AG10803 (cell line): ENCODE results near the gene TMEM245.

Experiments
- DNase-seq: peaks from one replicate; pipeline ENCODE4 v3.0.0; 2010; ENCODE audit warnings: low read depth
- H3K4me3 ChIP-seq: 2 replicates; pipeline ENCODE4 v1.5.1; 2011; ENCODE audit warnings: mild to moderate bottlenecking, low read length, control low read depth
- TF ChIP-seq, protein P1 (sequence below): conservative IDR thresholded peaks from 2 replicates; pipeline ENCODE4 v1.5.1; 2011; ENCODE audit warnings: mild to moderate bottlenecking, low read length, control low read depth, inconsistent platforms

The TMEM245 gene

DNA sequence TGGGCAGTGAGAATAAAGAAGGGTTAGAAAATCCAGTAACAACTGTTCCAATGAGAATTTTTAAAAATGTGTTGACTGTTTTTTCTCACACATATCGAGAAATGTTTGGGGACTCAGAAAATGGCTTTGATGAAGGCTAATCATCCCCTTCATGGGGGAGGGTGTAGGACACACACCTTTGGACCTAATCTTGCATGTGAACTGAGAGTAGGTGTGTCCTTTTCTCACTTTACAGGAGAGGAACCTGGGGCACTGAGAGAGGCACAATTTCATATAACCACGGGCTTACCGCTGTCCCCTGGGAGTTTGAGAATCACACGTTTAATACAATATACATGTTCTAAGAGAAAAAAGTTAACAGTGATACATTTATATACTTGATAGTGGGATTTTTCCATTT lies 30.0 kb upstream of the TMEM245 start:
- no peak overlapping the region for H3K4me3 ChIP-seq
- TF ChIP-seq, protein P1, sequence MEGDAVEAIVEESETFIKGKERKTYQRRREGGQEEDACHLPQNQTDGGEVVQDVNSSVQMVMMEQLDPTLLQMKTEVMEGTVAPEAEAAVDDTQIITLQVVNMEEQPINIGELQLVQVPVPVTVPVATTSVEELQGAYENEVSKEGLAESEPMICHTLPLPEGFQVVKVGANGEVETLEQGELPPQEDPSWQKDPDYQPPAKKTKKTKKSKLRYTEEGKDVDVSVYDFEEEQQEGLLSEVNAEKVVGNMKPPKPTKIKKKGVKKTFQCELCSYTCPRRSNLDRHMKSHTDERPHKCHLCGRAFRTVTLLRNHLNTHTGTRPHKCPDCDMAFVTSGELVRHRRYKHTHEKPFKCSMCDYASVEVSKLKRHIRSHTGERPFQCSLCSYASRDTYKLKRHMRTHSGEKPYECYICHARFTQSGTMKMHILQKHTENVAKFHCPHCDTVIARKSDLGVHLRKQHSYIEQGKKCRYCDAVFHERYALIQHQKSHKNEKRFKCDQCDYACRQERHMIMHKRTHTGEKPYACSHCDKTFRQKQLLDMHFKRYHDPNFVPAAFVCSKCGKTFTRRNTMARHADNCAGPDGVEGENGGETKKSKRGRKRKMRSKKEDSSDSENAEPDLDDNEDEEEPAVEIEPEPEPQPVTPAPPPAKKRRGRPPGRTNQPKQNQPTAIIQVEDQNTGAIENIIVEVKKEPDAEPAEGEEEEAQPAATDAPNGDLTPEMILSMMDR, result no peak
- no peak for DNase-seq

DNA sequence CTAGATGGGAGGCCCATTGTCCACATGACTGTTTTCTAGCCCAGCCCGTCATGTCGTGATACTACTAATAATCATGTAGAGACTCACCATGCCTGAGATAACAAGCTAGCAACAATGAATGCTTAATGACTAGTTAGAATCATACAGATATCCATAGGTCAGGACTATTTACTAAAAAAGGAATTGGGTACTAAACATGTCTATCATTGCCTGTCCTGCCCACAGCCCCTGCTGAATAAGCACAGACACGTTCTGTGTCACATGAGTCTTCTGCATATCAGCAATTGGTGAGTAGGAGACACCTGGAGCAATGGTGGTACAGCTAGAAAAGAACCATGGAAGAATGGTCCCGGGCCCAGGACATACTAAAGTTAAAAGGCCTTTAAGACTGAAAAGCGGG lies 29.3 kb upstream of the TMEM245 start:
- no peak for DNase-seq
- TF ChIP-seq, protein P1, result no peak
- H3K4me3 ChIP-seq, result no peak overlapping the region

DNA sequence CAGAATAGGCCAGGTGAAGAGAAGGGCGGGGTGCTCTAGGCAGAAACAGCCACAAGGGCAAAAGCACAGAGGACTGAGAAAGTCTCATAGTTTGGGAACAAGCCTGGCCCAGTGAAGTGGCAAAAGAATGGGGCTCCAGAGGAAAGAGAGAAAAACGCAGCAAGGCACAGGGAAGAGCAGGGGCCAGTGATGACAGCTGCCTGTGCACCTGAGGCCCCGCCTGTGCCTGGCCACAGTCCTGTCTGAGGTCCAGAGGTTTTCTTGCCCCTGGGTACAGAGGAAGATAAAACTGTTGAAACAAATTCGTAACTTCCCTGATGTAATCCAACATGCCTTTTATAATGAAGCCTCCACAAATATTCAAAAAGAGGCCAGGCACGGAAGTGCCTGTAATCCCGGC lies 25.3 kb upstream of the TMEM245 start:
- no peak overlapping the region for H3K4me3 ChIP-seq
- no peak for DNase-seq
- TF ChIP-seq, protein P1, result no peak

DNA sequence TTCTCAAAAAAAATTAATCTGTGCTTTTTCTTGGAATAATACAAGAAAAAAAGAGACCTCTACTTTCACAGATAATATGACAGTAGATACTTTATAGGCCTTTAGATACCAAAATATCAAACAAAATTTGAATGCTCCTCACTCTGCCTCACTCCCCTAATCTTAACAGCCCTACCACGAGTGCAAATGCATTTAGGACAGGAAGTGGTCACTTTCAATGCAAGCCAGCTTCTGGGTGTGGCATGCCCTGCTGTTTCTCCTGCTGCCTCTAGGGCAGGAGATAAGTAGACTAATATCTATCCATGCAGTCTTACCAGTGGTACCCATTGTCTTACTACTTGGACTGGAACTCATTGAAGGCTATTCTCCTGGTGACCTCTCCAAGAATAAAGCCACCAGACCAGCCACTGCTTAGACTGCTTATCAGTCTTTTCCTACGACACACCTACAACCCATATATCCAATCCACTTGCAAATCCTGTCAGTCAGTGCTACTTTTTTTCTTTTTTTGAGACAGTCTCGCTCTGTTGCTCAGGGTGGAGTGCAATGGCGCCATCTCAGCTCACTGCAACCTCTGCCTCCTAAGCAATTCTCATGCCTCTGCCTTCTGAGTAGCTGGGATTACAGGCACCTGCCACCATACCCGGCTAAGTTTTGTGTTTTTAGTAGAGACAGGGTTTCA lies 24.3 kb upstream of the TMEM245 start:
- H3K4me3 ChIP-seq, result no peak overlapping the region
- DNase-seq, result peak; percentile 28
- TF ChIP-seq, protein P1, result peak; percentile 37

DNA sequence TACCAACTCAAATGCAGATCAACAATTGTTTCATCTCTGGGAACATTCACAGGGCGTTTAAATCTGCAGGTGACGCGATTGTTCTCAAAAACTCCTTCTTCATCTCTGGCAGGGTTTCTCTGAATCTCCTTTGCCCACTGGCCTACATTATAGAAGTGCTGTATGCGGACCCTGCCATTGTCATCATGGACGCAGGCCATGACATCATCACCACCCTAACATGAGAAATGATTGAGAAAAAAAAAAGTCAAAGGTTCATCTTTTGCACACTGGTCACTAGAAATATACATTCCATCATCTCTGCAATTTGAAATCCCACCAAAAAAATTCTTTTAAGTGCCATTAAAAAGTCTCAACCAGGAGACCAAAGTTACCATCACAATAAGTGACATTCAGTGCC lies 21.6 kb upstream of the TMEM245 start:
- DNase-seq, result no peak
- TF ChIP-seq, protein P1, result no peak
- no peak overlapping the region for H3K4me3 ChIP-seq

DNA sequence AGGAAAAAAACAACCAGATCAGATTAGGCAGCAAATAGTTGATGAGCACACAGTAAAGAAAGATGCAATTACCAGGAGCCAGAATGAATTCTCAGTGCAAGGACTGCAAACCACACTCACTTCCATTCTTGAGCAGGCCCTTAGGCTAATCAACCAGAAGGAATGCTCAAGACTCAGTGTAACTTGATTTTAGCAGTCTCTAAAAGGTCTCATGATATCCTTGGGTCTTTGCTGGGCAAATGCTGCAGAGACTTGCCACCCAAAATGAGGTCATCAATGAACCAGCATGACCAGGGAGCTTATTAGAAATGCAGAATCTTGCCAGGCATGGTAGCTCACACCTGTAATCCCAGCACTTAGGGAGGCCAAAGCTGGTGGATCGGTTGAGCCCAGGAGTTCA lies 20.1 kb upstream of the TMEM245 start:
- no peak for DNase-seq
- TF ChIP-seq, protein P1, result no peak
- H3K4me3 ChIP-seq, result no peak overlapping the region

DNA sequence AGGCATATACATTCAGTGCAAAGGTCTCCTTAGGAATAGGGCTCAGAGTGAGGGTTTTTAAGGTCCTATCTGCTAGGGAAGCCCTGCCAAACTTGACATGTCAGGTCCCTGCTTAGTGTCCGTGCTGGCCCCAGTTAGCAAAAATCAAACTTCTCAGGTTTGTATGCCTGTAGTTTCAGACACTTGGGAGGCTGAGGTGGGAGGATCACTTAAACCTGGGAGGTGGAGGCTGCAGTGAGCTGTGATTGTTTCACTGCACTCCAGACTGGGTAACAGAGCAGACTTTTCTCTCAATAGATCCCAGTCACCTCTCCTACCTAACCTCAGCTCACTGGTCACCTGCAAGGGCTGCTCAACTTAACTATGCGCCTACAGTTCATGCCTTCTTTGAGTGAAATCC lies 18.7 kb upstream of the TMEM245 start:
- no peak for DNase-seq
- TF ChIP-seq, protein P1, result no peak
- H3K4me3 ChIP-seq, result no peak overlapping the region
